Left hindlimb (tissue), 1 donor: Measurements from ENCODE around the gene MYBPH.

Experiments
- DNase-seq: peaks from one replicate; pipeline ENCODE4 v3.0.0-alpha.2; 2018

The MYBPH gene

GRCh38 chr1:203146042-203146369 lies 29.6 kb downstream of the MYBPH start:
- DNase-seq: no peak

GRCh38 chr1:203145321-203146041 lies 30.1 kb downstream of the MYBPH start:
- no peak for DNase-seq

- peak; percentile 54 for DNase-seq
Measured at GRCh38 chr1:203144661-203145060, 31.0 kb downstream of the MYBPH start.

- DNase-seq: no peak
Measured at GRCh38 chr1:203143641-203144040, 32.0 kb downstream of the MYBPH start.

- DNase-seq: no peak
Measured at GRCh38 chr1:203142684-203143408, 32.8 kb downstream of the MYBPH start.

- no peak for DNase-seq
Measured at GRCh38 chr1:203142124-203142523, 33.5 kb downstream of the MYBPH start.

GRCh38 chr1:203140743-203141520 lies 34.7 kb downstream of the MYBPH start:
- DNase-seq: no peak

GRCh38 chr1:203139976-203140475 lies 35.6 kb downstream of the MYBPH start:
- DNase-seq: no peak

GRCh38 chr1:203138066-203138465 lies 37.6 kb downstream of the MYBPH start:
- no peak for DNase-seq

GRCh38 chr1:203137324-203137723 lies 38.3 kb downstream of the MYBPH start:
- DNase-seq: no peak

GRCh38 chr1:203136409-203137042 lies 39.1 kb downstream of the MYBPH start:
- DNase-seq: no peak

GRCh38 chr1:203135636-203136305 lies 39.9 kb downstream of the MYBPH start:
- no peak for DNase-seq

GRCh38 chr1:203133970-203134725 lies 41.5 kb downstream of the MYBPH start:
- DNase-seq: no peak

- DNase-seq: no peak
Measured at GRCh38 chr1:203131548-203132200, 44.0 kb downstream of the MYBPH start.

- no peak for DNase-seq
Measured at GRCh38 chr1:203130358-203130985, 45.2 kb downstream of the MYBPH start.

GRCh38 chr1:203129501-203130231 lies 46.0 kb downstream of the MYBPH start:
- no peak for DNase-seq

- no peak for DNase-seq
Measured at GRCh38 chr1:203128716-203129500, 46.7 kb downstream of the MYBPH start.

GRCh38 chr1:203128431-203128715 lies 47.3 kb downstream of the MYBPH start:
- no peak for DNase-seq
